ENCODE data around the gene RPS14.
"Not testable (repeated sequence)": the region's sequence is repeated elsewhere in the genome, so short reads cannot be mapped to it uniquely, and the experiment has no call there.

Gene RPS14

DNA sequence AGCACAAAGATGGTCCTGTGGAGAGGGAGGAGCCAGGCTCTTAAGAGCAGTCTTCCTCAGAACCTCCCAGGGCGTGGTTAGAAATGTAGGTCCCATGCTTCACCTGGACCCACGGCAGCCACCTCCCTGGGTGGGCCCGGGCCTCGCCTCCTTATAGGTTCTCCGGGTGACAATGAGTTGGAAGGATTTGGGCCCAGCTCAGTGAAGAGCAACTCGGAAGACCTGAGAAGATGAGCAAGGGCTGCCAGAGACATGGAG is 32.1 kb upstream of the RPS14 start:
- no peak for DNase-seq (ENCODE audit: low spot score)

DNA sequence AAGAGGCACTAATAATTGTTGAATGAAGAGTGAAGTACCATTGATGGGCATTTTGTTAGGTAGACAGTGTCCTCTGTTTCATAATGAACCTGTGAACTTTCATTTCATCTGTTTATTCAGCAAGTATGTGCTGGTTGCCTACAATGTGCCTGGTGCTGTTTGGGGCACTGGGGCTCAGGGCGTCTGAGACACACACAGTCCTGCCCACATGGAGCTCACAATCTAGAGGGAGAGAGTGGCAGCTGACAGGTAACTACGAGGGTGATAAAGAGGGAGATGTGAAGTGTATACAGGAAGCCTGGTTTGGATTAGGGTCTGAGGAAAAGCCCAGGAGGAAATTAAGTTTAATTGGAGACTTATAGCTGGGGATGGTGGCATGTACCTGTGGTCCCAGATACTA is 29.9 kb upstream of the RPS14 start:
- no peak for DNase-seq (ENCODE audit: low spot score)

DNA sequence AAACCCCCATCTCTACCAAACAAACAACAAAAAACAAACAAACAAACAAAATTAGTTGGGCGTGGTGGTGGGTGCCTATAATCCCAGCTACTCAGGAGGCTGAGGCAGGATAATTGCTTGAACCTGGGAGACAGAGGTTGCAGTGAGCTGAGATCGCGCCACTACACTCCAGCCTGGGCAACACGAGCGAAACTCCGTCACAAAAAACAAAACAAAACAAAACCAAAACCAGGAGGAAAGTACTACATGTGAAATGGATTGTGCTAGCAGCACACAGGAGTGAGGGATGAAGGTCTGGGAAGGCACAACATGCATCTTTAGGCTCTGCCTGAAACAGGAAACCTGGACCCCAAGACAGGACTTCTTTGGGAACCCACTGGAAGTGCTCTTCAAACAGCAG is 27.0 kb upstream of the RPS14 start:
- not testable (repeated sequence) for DNase-seq (ENCODE audit: low spot score)

DNA sequence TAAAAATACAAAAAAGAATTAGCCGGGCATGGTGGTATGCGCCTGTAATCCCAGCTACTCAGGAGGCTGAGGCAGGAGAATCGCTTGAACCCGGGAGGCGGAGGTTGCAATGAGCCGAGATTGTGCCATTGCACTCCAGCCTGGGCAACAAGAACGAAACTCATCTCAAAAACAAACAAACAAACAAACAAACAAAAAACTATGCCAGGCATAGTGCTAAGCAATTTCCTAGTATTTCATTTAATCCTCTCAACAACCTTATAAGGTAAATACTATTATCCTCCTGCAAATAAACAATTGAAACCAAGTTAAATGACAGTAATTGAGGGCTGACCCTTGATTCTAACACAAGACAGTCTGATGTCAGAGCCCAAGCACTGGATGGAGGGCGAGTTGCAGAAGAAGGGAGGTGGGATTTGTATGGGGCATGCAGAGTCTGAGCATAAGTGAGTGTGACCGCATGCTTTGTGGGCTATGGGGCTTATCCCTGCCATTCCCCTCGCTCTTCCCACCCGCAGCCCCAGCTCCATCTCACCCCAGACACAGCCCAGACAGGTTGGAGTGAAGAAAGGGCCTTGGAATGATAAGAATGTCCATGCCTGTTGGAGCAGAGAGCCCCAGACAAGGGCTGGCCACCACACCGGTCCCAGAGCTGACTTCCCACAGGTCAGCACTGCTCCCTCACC is 24.3 kb upstream of the RPS14 start:
- no peak for DNase-seq (ENCODE audit: low spot score)

DNA sequence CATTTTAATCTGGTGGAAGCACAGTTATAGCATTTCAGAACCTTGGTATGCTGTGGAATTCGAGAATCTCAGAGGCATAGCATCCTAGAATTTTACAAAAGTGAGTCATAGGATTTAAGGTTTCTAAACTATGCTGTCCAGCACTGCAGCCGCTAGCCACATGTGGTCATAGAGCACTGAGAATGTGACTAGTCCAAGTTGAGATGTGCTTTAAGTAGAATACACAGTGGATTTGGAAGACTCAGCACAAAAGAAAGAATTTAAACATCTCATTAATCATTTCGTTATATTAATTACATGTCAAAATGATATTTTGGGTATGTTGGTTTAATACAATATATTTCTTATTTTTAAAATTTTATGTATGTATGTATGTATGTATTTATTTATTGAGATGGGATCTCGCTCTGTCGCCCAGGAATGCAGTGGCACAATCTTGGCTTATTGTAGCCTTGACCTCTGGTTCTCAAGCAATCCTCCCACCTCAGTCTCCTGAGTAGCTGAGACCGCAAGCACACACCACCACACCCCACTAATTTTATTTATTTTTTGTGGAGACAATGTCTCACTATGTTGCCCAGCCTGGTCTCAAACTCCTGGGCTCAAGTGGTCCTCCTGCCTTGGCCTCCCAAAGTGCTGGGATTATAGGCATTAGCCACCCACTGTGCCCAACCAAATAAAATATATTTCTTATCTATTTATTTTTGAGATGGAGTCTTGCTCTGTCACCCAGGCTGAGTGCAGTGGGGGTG is 20.4 kb upstream of the RPS14 start:
- no peak for DNase-seq (ENCODE audit: low spot score)

DNA sequence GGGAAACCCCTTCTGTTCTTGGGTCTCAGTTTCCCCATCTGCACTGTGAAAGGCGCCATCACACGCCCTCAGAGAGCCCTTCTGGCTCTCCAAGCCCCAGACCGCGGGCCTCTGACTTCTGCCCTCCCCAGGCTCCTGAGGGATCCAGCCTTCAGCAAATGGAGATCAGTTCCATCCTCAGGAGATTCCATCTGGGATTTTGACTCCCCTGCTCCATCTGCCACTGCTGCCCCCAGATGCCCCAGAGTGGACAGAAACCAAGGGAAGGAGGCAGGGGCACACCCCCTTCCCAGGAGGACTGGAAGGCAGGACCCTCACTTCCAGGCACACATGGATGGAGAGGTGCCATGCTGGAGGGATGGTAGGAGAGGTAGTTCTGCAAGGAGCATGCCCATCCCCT is 18.7 kb upstream of the RPS14 start:
- DNase-seq (ENCODE audit: low spot score): no peak

DNA sequence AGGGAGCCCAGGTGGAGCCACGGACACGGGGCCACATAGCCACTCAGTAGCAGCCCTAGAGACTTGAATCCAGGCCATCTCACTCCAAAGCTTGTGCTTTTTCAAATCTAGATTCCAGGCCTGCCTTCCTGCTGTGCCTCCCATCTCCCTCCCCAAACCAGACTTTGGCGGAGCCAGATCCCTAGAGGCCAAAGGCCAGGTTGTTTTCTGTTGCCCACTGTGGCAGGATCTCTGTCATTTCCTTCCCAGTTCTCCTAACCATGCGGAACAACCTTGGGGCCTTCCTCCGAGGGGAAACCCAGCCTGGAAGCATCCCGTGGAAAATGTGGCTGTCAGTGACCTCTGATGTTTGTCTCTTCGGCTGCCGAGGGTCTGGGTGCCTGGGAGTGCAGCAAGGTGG is 16.4 kb upstream of the RPS14 start:
- DNase-seq (ENCODE audit: low spot score): no peak

DNA sequence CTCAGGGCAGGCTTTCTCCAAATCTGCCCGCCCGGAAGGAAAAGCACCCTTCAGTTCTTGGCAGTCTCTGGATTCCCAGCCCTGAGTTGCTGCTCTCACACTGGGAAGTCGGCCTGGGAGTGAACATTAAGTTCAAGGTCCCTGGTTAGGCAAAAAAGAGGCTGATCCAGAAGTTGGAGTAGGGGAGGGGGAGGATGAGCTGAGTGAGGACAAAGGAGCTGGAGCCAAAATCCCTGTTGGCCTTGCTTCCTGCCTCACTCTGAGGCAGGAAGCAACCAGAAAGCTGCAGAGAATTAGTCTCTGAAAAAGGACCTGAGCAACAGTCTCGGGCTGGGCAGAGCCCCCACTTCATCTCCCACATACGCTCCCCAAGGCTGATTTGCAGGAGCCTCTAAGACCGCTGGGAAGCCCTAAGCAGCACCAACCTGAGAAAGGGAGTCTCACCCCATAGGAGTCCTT is 15.0 kb upstream of the RPS14 start:
- DNase-seq (ENCODE audit: low spot score): no peak

DNA sequence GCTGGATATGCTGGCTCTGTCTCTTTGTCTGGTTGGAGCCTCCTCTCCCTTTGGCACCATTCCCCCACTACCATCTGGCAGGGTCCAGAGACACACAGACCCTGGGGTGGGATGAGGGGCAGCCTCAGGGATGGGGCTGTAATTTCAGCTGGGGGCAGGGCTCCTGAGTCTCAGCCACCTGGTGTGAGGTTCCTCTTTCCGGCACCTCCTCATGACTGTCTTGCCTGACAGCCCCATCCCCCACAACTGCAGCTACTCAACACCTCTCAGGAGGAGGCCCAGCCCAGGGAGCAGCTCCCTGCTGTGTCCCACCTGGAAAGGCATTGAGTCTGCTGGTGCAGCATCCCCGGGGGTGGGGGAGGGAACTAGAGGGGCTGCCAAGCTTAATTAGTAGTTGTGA is 11.7 kb upstream of the RPS14 start:
- no peak for DNase-seq (ENCODE audit: low spot score)

DNA sequence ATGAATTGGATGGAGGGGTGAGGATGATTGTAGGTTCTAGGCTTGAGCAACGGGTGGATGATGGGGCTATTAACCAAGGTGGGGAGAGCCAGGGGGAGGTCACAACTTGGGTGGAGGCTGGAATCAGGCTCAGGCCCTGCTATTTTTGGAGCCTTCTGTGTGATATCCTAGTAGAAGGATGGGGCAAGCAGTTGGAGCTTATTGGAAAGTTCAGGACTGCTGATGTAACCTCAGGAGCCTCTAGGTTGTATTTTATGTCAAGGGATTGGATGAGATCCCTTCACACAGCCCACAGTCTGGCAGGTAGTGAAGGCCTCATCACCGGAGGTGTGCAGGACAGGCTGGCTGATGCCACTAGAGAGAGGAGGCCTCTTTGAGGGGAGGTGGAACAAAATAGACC is 11.2 kb upstream of the RPS14 start:
- DNase-seq (ENCODE audit: low spot score): no peak

DNA sequence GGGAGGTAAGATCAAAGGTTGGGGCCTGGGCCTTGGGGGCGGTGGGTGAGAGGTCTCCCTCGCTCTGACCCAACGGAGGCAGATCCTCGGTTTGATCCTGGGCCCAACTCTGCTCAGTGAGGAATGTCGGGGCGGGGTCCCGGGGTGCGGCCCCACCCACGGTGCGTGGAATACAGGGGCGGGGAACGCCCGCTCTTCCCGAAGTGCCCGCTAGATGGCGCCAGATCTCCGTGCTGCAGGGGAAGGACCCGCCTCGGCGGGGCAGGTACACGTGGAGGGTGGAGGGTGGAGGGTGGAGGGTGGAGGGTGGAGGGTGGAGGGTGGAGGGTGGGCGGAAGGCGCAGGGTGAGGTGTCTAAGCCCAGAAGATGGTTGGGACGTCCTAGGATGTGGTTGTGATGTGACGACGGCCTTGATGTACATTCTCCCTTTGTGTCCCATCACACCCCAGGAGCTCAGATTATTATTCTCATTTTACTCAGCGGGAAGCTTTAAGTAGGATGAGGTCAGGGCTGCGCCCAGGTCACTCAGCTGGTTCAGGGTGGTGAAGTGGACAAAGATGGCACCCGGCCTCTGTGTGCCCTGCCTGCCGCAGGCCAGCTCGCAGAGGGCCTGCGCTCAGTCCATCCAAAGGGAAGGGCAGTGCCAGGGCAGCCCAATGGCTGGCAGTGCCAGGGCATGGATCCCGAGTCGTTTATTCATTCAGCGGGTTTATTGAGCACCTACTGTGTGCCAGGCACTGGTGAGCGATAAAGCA is 9.4 kb upstream of the RPS14 start:
- DNase-seq (ENCODE audit: low spot score): peak; percentile 70

DNA sequence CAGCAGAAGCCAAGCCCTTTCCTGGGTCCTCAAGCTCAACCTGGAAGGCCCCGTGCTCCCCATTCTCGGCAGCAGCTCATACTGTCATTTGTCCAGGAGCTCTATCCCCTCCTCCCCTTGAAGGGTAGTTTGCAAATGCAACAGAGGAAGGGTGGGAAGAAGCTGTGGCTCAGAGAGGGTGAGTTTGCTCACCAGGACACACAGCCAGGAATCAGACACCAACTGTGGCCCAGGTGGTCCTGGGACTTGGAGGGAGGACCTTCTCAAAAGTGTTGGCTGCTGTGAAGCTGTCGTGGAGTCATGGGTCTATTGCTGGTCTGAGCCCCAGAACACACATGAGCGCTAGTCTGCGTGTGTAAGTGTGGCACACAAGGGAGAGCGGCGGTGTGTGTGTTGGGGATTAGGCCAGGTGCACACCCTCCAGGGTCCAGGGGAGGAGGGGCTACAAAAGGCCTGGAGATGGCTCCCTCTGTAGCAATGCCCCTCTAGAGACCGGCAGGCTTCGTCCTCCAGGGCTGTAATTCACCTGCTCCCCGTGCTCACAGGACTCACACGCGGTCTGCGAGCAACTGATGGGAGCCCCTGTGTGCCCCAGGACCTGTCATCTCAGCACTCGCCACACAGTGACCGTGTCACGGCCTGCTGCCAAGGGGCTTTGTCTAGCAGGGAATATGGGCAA is 8.2 kb upstream of the RPS14 start:
- no peak for DNase-seq (ENCODE audit: low spot score)

DNA sequence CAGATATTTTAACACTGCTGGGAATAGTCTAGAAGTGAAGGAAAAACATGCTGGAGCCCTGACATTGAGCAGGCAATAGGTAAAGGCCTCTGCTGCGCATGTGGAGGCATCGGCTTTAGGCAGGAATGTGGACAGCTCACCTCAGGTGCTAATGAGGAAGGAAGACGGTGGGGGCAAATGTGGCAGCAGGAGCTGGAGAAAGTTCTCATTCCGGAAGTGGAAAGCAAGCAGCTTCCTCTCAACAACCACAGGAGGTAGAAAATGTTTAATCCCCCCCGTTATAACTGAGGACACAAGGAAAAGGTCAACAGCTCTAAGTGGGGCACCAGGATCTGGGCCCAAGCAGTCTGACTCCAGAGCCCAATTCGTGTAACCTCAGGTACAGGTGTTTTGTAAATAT is 7.6 kb upstream of the RPS14 start:
- DNase-seq (ENCODE audit: low spot score): no peak

DNA sequence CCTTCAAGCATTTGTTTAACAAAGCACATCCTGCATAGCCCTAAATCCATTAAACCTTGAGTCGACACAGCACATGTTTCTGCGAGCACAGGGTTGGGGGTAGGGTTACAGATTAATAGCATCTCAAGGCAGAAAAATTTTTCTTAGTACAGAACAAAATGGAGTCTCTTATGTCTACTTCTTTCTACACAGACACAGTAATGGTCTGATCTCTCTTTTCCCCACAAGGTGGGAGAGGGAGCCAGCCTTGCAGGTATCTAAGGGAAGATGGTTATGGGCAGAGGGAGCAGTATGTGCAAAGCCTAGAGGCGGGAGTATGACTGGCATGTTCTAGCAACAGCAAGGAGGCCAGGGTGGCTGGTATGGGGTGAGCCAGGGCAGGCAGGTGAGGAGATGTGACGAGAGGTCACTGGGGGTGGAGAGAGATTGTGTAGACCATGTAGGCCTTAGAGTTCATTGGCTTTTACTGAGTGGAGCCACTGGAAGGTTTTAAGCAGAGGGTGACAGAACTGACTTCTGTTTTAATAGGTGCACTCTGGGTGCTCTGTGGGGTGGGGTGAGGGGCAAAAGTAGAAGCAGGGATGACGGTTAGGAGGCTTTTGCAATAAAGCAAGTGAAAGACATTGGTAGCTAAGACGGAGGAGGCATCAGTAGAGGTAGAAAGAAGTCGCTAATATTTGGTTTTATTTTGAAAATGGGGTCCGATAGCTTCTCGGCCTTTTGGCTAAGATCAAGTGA is 5.1 kb upstream of the RPS14 start:
- no peak for DNase-seq (ENCODE audit: low spot score)

DNA sequence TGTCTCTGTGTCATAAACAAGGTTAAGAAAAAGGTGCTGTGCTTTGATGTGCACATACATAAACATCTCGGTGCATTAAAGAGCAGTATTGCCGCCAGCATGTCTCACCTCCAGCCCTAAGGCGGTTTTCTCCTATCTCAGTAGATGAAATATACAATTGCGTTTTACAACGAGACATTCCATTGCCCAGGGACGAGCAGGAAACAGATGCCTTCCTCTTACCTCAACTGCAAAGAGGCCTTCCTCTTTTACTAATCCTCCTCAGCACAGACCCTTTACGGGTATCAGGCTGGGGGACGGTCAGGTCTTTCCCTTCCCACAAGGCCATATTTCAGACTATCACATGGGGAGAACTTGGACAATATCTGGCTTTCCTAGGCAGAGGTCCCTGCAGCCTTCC is 4.5 kb upstream of the RPS14 start:
- not testable (repeated sequence) for DNase-seq (ENCODE audit: low spot score)

DNA sequence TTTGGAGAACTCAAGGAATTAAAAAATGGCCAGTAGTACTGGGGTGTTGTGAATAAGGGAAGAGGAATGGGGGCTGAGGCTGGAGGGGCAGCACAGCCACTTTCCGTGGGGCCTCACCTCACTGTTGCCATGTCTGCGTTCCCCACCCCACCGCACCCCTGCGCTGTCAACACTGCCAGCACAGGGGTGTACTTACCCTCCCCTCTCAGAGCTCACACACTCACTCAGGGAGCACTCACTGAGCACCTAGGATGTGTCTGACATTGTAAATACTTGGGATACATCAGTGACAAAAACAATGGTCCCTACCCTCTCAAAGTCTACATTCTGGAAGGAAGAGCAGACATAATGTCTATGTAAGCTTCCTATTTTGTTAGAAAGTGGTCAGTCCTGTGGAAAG is 3.4 kb upstream of the RPS14 start:
- DNase-seq (ENCODE audit: low spot score): no peak

DNA sequence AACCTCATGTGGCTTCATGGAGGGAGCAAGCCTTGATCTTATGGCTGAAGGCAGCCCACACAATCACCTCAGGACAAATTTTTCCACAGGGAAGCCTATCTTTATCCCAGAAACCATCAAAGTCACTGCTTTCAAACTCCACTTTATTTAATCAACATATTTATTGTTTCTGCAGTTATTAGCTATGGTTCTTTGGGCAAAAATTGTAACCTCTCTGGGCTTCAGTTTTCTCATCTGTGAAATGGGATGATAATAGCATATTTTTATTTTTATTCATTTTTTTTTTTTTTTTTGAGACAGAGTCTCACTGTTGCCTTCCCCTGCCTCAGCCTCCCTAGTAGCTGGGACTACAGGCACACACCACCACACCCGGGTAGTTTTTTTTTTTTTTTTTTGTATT is 2.1 kb upstream of the RPS14 start:
- DNase-seq (ENCODE audit: low spot score): no peak

DNA sequence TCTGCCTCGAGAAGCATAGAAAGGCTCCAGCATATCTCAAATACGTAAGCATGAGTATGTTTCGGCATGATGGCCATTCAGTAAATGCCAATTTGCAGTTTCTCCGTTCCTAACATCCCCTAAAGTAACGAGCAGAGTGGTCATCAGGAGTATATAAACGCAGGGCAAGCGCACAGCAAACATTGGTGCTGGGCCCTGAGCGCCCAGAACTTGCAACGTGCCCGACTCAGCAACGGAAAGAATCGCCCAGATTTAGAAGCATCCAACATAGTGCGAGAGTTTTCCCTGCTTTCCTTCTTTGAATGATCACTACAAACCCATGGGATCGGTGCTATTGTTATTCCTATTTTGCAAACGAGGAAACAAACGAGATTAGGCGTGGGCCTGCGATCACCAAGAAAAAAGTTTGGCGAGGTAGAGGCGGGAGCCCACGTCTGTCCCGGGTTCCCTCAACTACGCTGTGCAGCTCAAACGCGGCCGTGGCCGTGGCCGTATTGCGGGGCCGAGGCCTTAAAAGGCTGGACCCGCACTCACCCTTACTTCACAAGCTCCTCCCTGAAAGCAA is 505 bp downstream of the RPS14 start:
- no peak for DNase-seq (ENCODE audit: low spot score)

DNA sequence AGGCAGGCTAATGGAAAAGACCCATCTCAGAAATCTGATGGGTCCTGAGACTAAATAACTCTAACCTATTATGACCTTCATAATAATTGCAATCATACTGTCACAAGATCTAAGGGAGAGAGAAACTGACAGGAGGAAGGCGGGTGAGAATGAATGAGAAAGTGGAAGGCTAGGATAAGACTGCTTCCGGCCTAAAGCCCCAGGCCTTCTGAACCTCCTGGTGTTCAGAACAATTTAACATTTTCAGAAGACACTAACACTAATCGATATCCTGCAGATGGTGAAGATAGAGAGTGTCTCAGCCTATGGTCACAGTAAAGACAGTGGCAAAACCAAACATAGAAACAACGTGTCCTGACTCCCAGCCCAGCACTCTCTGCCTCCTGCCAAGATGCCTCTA is 1.2 kb downstream of the RPS14 start:
- no peak for DNase-seq (ENCODE audit: low spot score)

DNA sequence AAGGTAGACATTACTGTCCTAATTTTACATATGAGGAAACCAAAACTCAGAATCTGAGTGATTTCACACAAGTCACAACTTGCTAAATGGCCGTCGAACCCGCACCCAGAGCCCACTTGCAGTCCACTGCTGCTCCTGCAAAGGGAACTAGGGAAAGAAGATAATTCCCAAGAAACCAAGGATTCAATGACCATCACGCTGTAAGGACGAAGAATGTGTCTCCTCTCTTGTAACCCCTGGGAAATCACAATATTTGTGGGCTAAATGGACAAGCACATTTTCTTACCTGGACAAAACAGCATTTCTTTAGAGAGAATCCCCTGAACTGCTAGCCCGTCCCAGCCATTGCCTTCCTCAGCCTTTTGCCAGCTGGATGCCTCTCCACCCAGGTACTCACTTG is 2.4 kb downstream of the RPS14 start:
- DNase-seq (ENCODE audit: low spot score): no peak

DNA sequence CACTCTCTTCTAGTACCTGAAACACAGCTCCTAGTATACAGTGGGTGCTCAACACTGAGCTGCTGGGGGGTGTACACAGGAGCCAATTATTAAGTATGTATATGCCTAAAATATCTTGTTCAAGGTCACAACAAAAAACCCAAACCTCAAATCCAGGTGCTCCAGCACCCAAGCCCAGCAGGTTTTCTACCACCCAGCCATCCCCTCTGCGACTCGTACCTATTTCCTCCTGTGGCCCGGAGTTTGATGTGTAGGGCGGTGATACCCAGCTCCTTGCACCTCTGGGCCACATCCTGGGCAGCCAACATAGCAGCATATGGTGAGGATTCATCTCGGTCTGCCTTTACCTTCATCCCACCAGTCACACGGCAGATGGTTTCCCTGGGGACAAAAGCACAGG is 3.0 kb downstream of the RPS14 start:
- DNase-seq (ENCODE audit: low spot score): no peak
